ENCODE results near the gene NFYA.

- TF ChIP-seq POLR2AphosphoS5 (IDR thresholded peaks at IDR 0.05; ENCODE audit: low read depth, low read length) = no peak
- TF ChIP-seq SP1 (IDR thresholded peaks at IDR 0.05; ENCODE audit: low read depth) = no peak
- TF ChIP-seq CTCF (IDR thresholded peaks at IDR 0.05 in 2 of 3, conservative IDR thresholded peaks at IDR 0.05 in 1 of 3; ENCODE audit: borderline replicate concordance in 1 of 3, insufficient read depth in 1 of 3, low read depth in 2 of 3, low read length in 2 of 3) = no peak
- no peak for TF ChIP-seq POLR2A (IDR thresholded peaks at IDR 0.05; ENCODE audit: borderline replicate concordance, extremely low read depth, insufficient read depth, insufficient read length)
- no peak for TF ChIP-seq ZNF274 (IDR thresholded peaks at IDR 0.05; ENCODE audit: low read depth, low read length)
- TF ChIP-seq CEBPB (IDR thresholded peaks at IDR 0.05; ENCODE audit: low read depth) = no peak
- no peak for TF ChIP-seq MAX (IDR thresholded peaks at IDR 0.05)
- no peak for TF ChIP-seq ATF3 (IDR thresholded peaks at IDR 0.05)
Observed at GRCh38 chr6:41120058-41120457, 47.3 kb downstream of the NFYA start.

Measured in HCT116 (cell line).